Raji (cell line): ENCODE results near the gene OPCML.

ENCODE experiments used
- POLR2A ChIP-seq: IDR thresholded peaks from 2 replicates; pipeline ENCODE4 v1.6.1; 2011; ENCODE audit warnings: low read depth, low read length, control low read depth; ENCODE audit not compliant: insufficient read depth

OPCML gene

GRCh38 chr11:133118563-133119268 lies 413.6 kb downstream of the OPCML start:
- no peak for TF ChIP-seq POLR2A

DNA sequence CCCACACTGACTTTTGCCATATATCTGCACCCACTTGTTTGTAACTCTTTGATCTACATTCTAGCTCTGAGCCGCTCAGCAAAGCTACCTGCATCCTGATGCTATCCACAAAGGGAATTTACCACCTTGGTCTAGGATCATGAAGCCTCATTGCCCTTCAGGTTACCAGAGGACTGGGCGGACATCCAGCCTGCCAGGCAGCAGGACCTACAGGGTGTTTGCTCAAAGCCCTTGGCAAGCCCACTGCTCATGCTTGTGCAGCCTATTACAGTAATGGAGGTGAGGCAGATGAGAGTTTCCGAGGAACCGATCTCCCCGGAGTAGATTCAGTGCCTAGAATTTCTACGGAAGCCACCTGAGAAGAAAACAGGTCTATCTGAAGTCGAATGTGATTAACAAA lies 417.2 kb downstream of the OPCML start:
- no peak for TF ChIP-seq POLR2A

- no peak for TF ChIP-seq POLR2A
Measured at GRCh38 chr11:133107763-133108162, 424.5 kb downstream of the OPCML start.

- no peak for TF ChIP-seq POLR2A
Measured at GRCh38 chr11:133107136-133107535, 425.2 kb downstream of the OPCML start.

GRCh38 chr11:133106417-133106816 lies 425.9 kb downstream of the OPCML start:
- TF ChIP-seq POLR2A, result no peak

GRCh38 chr11:133104009-133104744 lies 428.1 kb downstream of the OPCML start:
- TF ChIP-seq POLR2A, result no peak

GRCh38 chr11:133096981-133097380 lies 435.3 kb downstream of the OPCML start:
- no peak for TF ChIP-seq POLR2A

DNA sequence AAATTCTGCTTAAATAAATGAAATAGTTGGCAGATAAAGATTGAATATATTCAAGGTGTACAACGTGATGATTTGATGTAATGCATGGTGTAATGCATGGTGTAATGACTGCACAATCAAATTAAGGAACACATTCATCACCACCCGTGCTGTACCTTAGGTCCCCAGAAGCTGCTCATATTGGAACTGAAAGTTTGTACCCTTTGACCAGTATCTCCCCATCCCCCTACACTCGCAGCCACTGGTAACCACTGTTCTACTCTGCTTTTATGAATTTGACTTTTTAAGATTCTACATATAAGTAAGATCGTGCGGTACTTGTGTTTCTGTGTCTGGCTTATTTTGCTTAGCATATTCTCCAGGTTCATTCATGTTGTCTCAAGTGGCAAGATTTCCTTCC lies 445.8 kb downstream of the OPCML start:
- TF ChIP-seq POLR2A, result no peak

GRCh38 chr11:133082841-133083488 lies 449.3 kb downstream of the OPCML start:
- no peak for TF ChIP-seq POLR2A

DNA sequence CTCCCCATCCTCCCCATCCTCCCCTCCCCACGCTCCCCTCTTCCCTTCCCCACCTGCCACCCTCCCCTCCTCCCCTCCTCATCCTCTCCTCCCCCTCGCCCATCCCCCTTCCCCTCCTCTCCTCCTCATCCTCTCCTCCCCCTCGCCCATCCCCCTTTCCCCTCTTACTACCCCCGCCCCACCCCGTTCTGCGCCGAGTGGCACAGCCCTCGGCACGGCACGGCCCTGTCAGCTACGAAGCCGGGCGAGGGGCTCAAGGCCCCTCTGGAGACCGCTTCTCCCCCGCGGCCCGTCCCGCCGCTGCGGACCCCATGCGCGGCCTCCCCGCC lies 449.9 kb downstream of the OPCML start:
- no peak for TF ChIP-seq POLR2A

DNA sequence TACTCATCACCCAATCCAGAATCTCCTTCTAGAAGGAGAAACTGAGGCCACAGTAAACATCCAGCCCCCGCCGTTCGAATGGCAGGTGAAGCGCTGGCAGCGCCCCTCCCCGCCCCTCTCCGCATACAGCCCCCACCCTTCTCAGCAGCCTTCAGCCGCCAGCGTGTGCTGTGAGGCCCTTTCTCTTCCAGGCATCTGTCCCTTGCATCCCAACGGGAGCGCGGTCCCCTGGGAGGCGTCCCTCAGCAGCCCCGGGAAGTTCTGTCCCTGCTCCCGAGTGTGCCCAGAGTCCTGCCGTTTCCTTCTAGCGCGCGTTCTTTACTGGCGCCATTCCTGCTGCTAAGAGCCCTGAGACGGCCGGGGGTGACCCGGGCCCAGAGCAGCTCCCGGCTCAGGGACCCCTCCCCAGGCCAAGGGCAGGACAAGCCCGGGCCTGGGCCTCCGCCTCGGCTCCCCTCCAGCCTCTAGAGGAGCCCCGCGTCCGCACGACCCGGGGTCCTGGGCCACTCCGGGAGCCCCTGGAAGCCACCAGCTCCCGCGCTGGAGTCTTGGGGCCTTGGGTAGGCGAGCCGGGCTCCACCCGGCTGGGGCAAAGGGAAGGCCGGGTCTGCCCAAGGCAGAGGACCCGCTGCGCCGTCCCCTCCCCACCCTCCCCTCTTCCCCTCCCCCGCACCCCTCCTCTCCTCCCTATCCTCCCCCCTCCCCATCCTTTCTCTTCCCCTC lies 450.4 kb downstream of the OPCML start:
- no peak for TF ChIP-seq POLR2A

DNA sequence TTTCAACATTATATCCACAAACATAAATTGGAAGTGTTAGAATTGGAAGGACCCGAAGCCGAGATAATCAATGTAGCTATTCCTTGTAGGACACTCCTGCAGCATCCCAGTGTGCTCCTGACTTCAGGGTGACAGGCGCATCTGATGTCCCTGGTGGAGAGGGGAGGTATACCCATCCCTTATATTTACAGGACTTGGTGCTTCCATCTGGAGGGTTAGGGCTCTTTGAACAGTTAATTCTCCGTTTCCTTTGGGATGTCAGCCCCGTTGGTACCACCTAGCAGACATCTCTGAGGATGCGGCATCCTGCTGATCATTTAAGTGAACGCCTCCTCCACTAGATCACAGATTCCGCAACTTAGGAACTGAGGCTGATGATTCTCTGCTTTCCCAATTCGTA lies 451.3 kb downstream of the OPCML start:
- no peak for TF ChIP-seq POLR2A

- TF ChIP-seq POLR2A, result no peak
Measured at GRCh38 chr11:133078591-133079404, 453.5 kb downstream of the OPCML start.

GRCh38 chr11:133078012-133078411 lies 454.3 kb downstream of the OPCML start:
- TF ChIP-seq POLR2A, result no peak

DNA sequence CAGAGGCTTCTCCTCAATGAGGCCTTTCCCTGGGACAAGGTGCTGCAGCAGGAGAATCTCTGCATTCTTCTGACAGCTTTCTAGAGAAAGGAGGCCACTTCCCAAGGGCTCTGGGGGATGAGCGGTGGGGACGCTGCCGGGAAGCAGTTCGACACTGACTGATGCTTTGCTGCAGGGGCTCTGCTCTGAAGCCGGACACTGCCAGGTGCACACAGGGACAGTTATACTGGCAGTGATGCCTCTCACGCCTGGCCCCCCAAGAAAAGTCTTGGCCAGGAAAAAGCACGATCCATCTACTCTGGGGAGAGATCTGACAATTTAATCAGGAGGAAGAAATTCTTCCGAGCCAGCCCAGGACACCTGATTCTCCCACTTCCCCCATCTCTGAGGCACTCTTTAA lies 456.9 kb downstream of the OPCML start:
- no peak for TF ChIP-seq POLR2A

- TF ChIP-seq POLR2A, result no peak
Measured at GRCh38 chr11:133072858-133073582, 459.3 kb downstream of the OPCML start.
